A549 (cell line): ENCODE results near the gene SLC38A2. TPM values are rescaled to one million over a fixed set of nuclear protein-coding genes. Genes with fewer than 3 reads are reported as not detected.

ENCODE experiments used
- ATOH8 ChIP-seq: fragments of 250-450 bp; sonication (Bioruptor Pico); IDR thresholded peaks from 2 replicates; pipeline ENCODE4 v1.5.0; 2020; ENCODE audit warnings: low read depth, mild to moderate bottlenecking, moderate library complexity
- BHLHE40 ChIP-seq: IDR thresholded peaks from 2 replicates; pipeline ENCODE4 v1.6.1; 2012; ENCODE audit warnings: low read depth, low read length, inconsistent platforms
- CBX2 ChIP-seq: fragments of 200-600 bp; sonication (generic); IDR thresholded peaks from 2 replicates; pipeline ENCODE4 v1.6.1; 2016; ENCODE audit warnings: low read depth, mild to moderate bottlenecking, borderline replicate concordance
- CBX8 ChIP-seq: fragments of 200-600 bp; sonication (generic); IDR thresholded peaks from 2 replicates; pipeline ENCODE4 v1.6.1; 2016
- CEBPB ChIP-seq, 2 experiments: fragments of >200 bp in 1 of 2; sonication (Bioruptor Twin) in 1 of 2; formaldehyde crosslinking in 1 of 2; IDR thresholded peaks; 2 replicates each; pipeline ENCODE4 v1.6.1; 2012 to 2016
- EP300 ChIP-seq, 2 experiments: fragments of >200 bp; sonication (Bioruptor Twin); formaldehyde crosslinking; IDR thresholded peaks; 2 replicates in 1 of 2; 3 replicates in 1 of 2; pipeline ENCODE4 v1.6.1; 2016 to 2017
- FOSB ChIP-seq: fragments of 250-450 bp; sonication (Bioruptor Pico); IDR thresholded peaks from 2 replicates; pipeline ENCODE4 v1.5.0; 2020; ENCODE audit warnings: mild to moderate bottlenecking, moderate library complexity
- FOXS1 ChIP-seq: fragments of 250-450 bp; sonication (Bioruptor Pico); IDR thresholded peaks from 2 replicates; pipeline ENCODE4 v1.5.0; 2020; ENCODE audit warnings: mild to moderate bottlenecking, moderate library complexity
- GATA3 ChIP-seq: IDR thresholded peaks from 2 replicates; pipeline ENCODE4 v1.6.1; 2012; ENCODE audit warnings: borderline replicate concordance
- HES2 ChIP-seq: fragments of >200 bp; sonication (Bioruptor Twin); formaldehyde crosslinking; IDR thresholded peaks from 2 replicates; pipeline ENCODE4 v1.6.1; 2016
- HEYL ChIP-seq: fragments of 250-450 bp; sonication (Bioruptor Pico); IDR thresholded peaks from 2 replicates; pipeline ENCODE4 v1.8.0; 2021; ENCODE audit warnings: mild to moderate bottlenecking, moderate library complexity
- HOXA7 ChIP-seq: fragments of 250-450 bp; sonication (Bioruptor Pico); IDR thresholded peaks from 2 replicates; pipeline ENCODE4 v1.5.0; 2020; ENCODE audit warnings: mild to moderate bottlenecking, moderate library complexity
- HOXB5 ChIP-seq: fragments of 250-450 bp; sonication (Bioruptor Pico); IDR thresholded peaks from 2 replicates; pipeline ENCODE4 v1.5.0; 2020; ENCODE audit warnings: mild to moderate bottlenecking, moderate library complexity
- JUN ChIP-seq, 2 experiments: fragments of >200 bp; sonication (Bioruptor Twin); formaldehyde crosslinking; IDR thresholded peaks; 2 replicates in 1 of 2; 3 replicates in 1 of 2; pipeline ENCODE4 v1.6.1; 2016 to 2017
- PHF8 ChIP-seq: fragments of 200-600 bp; sonication (generic); IDR thresholded peaks from 2 replicates; pipeline ENCODE4 v1.6.1; 2016; ENCODE audit warnings: low read depth, mild to moderate bottlenecking, antibody characterized with exemption, moderate library complexity, borderline replicate concordance
- POLR2AphosphoS2 ChIP-seq: conservative IDR thresholded peaks from 2 replicates; pipeline ENCODE4 v1.6.1; 2012; ENCODE audit warnings: low read length, improper control_type of control experiment, inconsistent platforms
- RAD21 ChIP-seq, 2 experiments: fragments of >200 bp in 1 of 2; sonication (Bioruptor Twin) in 1 of 2; formaldehyde crosslinking in 1 of 2; IDR thresholded peaks in 1 of 2; conservative IDR thresholded peaks in 1 of 2; 2 replicates in 1 of 2; 3 replicates in 1 of 2; pipeline ENCODE4 v1.6.1; 2012 to 2018; ENCODE audit warnings: inconsistent platforms in 1 of 2
- RARB ChIP-seq: fragments of 250-450 bp; sonication (Bioruptor Pico); IDR thresholded peaks from 2 replicates; pipeline ENCODE4 v1.8.0; 2021; ENCODE audit warnings: mild to moderate bottlenecking, moderate library complexity
- REST ChIP-seq: fragments of 200-600 bp; sonication (generic); IDR thresholded peaks from 2 replicates; pipeline ENCODE4 v1.6.1; 2016; ENCODE audit warnings: antibody characterized with exemption, mild to moderate bottlenecking, moderate library complexity
- RFX5 ChIP-seq: fragments of 450-650 bp; IDR thresholded peaks from 2 replicates; pipeline ENCODE4 v1.7.1; 2014; ENCODE audit warnings: antibody characterized with exemption, mild to moderate bottlenecking, moderate library complexity
- RNF2 ChIP-seq: fragments of 200-600 bp; sonication (generic); IDR thresholded peaks from 2 replicates; pipeline ENCODE4 v1.6.1; 2016; ENCODE audit warnings: low read depth, mild to moderate bottlenecking, antibody characterized with exemption, moderate library complexity, borderline replicate concordance
- SMC3 ChIP-seq: fragments of >200 bp; sonication (Bioruptor Twin); formaldehyde crosslinking; IDR thresholded peaks from 3 replicates; pipeline ENCODE4 v1.6.1; 2018; ENCODE audit warnings: inconsistent platforms
- TFCP2L1 ChIP-seq: fragments of 250-450 bp; sonication (Bioruptor Pico); IDR thresholded peaks from 2 replicates; pipeline ENCODE4 v1.5.0; 2021; ENCODE audit warnings: mild to moderate bottlenecking
- USF2 ChIP-seq: fragments of 450-650 bp; IDR thresholded peaks from 2 replicates; pipeline ENCODE4 v1.6.1; 2014; ENCODE audit warnings: antibody characterized with exemption
- ZC3H11A ChIP-seq: fragments of 450-650 bp; IDR thresholded peaks from 2 replicates; pipeline ENCODE4 v1.6.1; 2014; ENCODE audit warnings: antibody characterized with exemption, mild to moderate bottlenecking
- ZFP36 ChIP-seq: fragments of 450-650 bp; IDR thresholded peaks from 2 replicates; pipeline ENCODE4 v1.6.1; 2014; ENCODE audit warnings: borderline replicate concordance; ENCODE audit not compliant: partially characterized antibody
- ZSCAN20 ChIP-seq: fragments of 250-450 bp; sonication (Bioruptor Pico); IDR thresholded peaks from 2 replicates; pipeline ENCODE4 v1.8.0; 2022; ENCODE audit warnings: mild to moderate bottlenecking, moderate library complexity
- polyA plus RNA-seq, 4 experiments: library from polyadenylated mRNA; depleted of rRNA in 3 of 4; stranded (reverse); fragments of >200 nt; fragmentation: RNase III in 1 of 4; extraction: RNeasy Plus Mini Kit Qiagen cat#74134 plus additional on column Dnase treatment in 1 of 4; gene quantifications; 2 replicates in 3 of 4; 3 replicates in 1 of 4; pipeline ENCODE4 v1.2.3, GENCODE V29; 2011 to 2017
- TF ChIP-seq, protein P1 (sequence below): fragments of >200 bp; sonication (Bioruptor Twin); formaldehyde crosslinking; IDR thresholded peaks from 3 replicates; pipeline ENCODE4 v1.5.1; 2016
- TF ChIP-seq, protein P2 (sequence below): IDR thresholded peaks from 2 replicates; pipeline ENCODE4 v1.6.1; 2012; ENCODE audit warnings: low read depth, borderline replicate concordance

Gene SLC38A2
- polyA plus RNA-seq, 2 of the 4 experiments (the other 2 are of a cell fraction), result 187 to 519 TPM

- TF ChIP-seq REST, result no peak
- TF ChIP-seq HOXA7 (CRISPR knock-in tag), result peak; percentile 88
- 0 out of 2 replicates have a peak, but pooled peaks have one; percentile 24 for TF ChIP-seq ZSCAN20 (CRISPR knock-in tag)
- TF ChIP-seq, protein P1, sequence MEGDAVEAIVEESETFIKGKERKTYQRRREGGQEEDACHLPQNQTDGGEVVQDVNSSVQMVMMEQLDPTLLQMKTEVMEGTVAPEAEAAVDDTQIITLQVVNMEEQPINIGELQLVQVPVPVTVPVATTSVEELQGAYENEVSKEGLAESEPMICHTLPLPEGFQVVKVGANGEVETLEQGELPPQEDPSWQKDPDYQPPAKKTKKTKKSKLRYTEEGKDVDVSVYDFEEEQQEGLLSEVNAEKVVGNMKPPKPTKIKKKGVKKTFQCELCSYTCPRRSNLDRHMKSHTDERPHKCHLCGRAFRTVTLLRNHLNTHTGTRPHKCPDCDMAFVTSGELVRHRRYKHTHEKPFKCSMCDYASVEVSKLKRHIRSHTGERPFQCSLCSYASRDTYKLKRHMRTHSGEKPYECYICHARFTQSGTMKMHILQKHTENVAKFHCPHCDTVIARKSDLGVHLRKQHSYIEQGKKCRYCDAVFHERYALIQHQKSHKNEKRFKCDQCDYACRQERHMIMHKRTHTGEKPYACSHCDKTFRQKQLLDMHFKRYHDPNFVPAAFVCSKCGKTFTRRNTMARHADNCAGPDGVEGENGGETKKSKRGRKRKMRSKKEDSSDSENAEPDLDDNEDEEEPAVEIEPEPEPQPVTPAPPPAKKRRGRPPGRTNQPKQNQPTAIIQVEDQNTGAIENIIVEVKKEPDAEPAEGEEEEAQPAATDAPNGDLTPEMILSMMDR, result no peak
- TF ChIP-seq ZFP36, result no peak
- no peak for TF ChIP-seq ZC3H11A
- TF ChIP-seq FOSB (CRISPR knock-in tag), result peak; percentile 96
- TF ChIP-seq CBX2, result no peak
- TF ChIP-seq, protein P2, sequence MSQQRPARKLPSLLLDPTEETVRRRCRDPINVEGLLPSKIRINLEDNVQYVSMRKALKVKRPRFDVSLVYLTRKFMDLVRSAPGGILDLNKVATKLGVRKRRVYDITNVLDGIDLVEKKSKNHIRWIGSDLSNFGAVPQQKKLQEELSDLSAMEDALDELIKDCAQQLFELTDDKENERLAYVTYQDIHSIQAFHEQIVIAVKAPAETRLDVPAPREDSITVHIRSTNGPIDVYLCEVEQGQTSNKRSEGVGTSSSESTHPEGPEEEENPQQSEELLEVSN, result no peak
- TF ChIP-seq EP300 (IDR thresholded peaks at IDR 0.05), result no peak
- TF ChIP-seq HES2, result no peak
- TF ChIP-seq RFX5, result no peak
- no peak for TF ChIP-seq HOXB5
- no peak for TF ChIP-seq CBX8
- TF ChIP-seq POLR2AphosphoS2, result no peak
- TF ChIP-seq ATOH8 (CRISPR knock-in tag), result no peak
- TF ChIP-seq TFCP2L1 (CRISPR knock-in tag), result peak; percentile 46; the same call in 1 of the 2 replicates
- TF ChIP-seq RAD21 (conservative IDR thresholded peaks at IDR 0.05 in 1 of 2, IDR thresholded peaks at IDR 0.05 in 1 of 2), result no peak
- no peak for TF ChIP-seq USF2
- TF ChIP-seq PHF8, result no peak
- TF ChIP-seq BHLHE40, result no peak
- peak; percentile 79; the same call in 1 of the 2 replicates for TF ChIP-seq RARB (CRISPR knock-in tag)
- no peak for TF ChIP-seq CEBPB (IDR thresholded peaks at IDR 0.05)
- 0 out of 5 replicates have a peak, but pooled peaks of 1 of the 2 experiments have one; percentile 18 for TF ChIP-seq JUN (IDR thresholded peaks at IDR 0.05)
- no peak for TF ChIP-seq FOXS1 (CRISPR knock-in tag)
- TF ChIP-seq SMC3, result no peak
- TF ChIP-seq GATA3, result no peak
- TF ChIP-seq RNF2, result no peak
- no peak for TF ChIP-seq HEYL (CRISPR knock-in tag)
Measured at GRCh38 chr12:46363582-46364299, 8.8 kb downstream of the SLC38A2 start (continued).
